ENCODE measurements around the gene HDAC2. TPM values are rescaled to one million over a fixed set of nuclear protein-coding genes. Genes with fewer than 3 reads are reported as not detected.

Gene HDAC2
- total RNA-seq, 1 donor from 2014 or later = 99.8 TPM

- H3K27me3 ChIP-seq (ENCODE audit: control insufficient read depth, insufficient read depth, low read length) = no peaks in the 10 kb centered on the region
- H3K4me3 ChIP-seq (ENCODE audit: low read depth, low read length) = no peak overlapping the region
- FAIRE-seq (no peak), DNase-seq (ENCODE audit: low read depth) (no peak)
- no peaks in the 10 kb centered on the region for H3K36me3 ChIP-seq (ENCODE audit: control insufficient read depth, insufficient read depth, low read length)
- no peak for TF ChIP-seq CTCF (IDR thresholded peaks at IDR 0.05; ENCODE audit: insufficient read depth, low read length, severe bottlenecking)
Measured at GRCh38 chr6:113893866-113894265, 77.1 kb downstream of the HDAC2 start.

DNA sequence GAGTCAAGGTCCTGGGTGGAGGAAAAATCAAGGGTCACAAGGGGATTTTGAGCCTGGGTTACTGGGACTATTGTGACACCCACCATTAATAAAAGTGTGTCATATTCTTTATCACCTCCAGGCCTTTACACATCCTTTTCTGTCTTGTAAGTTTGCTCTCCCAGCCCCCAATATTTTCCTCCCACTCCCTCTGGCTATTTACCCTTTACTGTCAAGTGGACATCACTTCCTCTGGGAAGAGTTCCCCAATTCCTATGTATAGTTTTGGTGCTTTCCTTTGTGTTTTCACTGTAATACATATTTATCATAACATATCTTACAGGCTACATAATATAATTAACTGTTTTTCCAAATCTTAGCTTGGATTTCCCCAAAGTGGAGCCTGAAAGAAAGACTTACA, 77.5 kb downstream of the HDAC2 start:
- FAIRE-seq (no peak), DNase-seq (ENCODE audit: low read depth) (no peak)
- Histone ChIP-seq H3K27me3 (ENCODE audit: control insufficient read depth, insufficient read depth, low read length) (no peaks in the 10 kb centered on the region), H3K4me3 (ENCODE audit: low read depth, low read length) (no peak overlapping the region), H3K36me3 (ENCODE audit: control insufficient read depth, insufficient read depth, low read length) (no peaks in the 10 kb centered on the region)
- no peak for TF ChIP-seq CTCF (IDR thresholded peaks at IDR 0.05; ENCODE audit: insufficient read depth, low read length, severe bottlenecking)

DNA sequence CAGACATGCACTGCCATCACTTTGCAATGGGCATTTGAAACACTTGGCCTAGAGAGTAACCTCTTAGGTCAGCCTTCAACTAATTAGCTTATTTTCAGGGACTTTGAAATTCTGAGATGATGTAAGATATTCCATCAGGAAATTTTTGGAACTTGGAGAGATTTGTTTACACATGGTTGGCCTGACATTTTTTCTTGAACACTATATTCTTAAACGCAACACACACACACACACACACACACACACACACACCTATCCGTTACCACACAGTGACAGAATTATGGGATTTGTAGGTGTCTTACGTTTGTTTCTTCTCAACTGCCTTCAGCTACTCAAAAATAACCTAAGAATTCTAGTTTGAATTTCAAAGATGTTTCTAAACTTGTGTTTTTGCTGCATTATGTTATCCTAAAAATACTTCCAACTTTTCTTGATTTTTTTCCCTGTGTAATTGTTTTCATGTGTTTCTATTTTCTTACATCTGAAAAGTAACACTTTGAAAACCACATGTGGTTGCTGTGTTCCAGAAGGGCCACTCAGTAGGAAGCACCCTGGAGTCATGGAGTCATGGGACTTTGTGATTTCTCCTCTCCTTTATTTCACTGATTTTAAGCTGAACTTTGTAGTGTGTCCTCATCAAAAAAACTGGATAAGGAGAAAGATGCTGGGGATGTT, 81.9 kb downstream of the HDAC2 start:
- FAIRE-seq (no peak), DNase-seq (ENCODE audit: low read depth) (no peak)
- no peaks in the 10 kb centered on the region for H3K27me3 ChIP-seq (ENCODE audit: control insufficient read depth, insufficient read depth, low read length)
- no peak overlapping the region for H3K4me3 ChIP-seq (ENCODE audit: low read depth, low read length)
- no peaks in the 10 kb centered on the region for H3K36me3 ChIP-seq (ENCODE audit: control insufficient read depth, insufficient read depth, low read length)
- no peak for TF ChIP-seq CTCF (IDR thresholded peaks at IDR 0.05; ENCODE audit: insufficient read depth, low read length, severe bottlenecking)

DNA sequence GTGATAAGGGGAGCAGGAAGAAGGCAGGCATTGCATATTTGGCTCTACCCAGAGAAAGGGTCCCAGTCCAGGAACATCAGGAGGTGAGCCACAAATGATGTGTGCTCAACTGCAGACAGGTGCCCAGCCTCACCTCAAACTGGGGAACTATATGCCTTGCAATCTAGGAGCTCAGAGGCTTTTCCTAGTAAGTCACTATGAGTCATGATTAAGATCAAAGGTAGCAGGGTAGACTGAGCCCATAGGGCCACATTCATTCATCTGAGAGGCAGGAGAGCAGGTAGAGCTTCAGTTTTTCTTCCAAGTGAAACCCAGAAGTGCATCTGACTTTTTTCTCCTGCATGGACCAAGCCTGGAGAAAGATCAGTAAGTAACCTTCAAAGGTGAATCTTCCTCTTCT, 82.5 kb downstream of the HDAC2 start:
- no peak for TF ChIP-seq CTCF (IDR thresholded peaks at IDR 0.05; ENCODE audit: insufficient read depth, low read length, severe bottlenecking)
- FAIRE-seq (no peak), DNase-seq (ENCODE audit: low read depth) (peak; percentile 39)
- no peak overlapping the region for H3K4me3 ChIP-seq (ENCODE audit: low read depth, low read length)
- H3K27me3 ChIP-seq (ENCODE audit: control insufficient read depth, insufficient read depth, low read length) = no peaks in the 10 kb centered on the region
- H3K36me3 ChIP-seq (ENCODE audit: control insufficient read depth, insufficient read depth, low read length) = no peaks in the 10 kb centered on the region

DNA sequence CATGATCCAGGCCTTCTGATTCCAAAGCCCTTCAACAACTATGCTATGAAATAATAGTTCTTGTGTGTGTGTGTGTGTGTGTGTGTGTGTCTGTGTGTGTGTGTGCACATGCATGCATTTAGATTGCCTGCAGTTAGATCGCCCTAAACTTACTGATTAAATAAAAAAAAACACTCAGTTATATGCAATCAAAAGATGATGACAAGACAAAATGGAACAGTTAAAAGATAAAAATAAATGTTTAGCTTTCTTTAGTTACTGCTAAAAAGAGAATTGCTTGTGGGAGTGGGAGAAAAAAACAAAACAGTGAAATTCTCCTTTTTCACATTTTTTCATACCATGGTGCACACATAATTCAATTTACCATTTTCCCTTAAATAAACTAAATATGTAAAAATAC, 84.4 kb downstream of the HDAC2 start:
- Histone ChIP-seq H3K36me3 (ENCODE audit: control insufficient read depth, insufficient read depth, low read length) (no peaks in the 10 kb centered on the region), H3K27me3 (ENCODE audit: control insufficient read depth, insufficient read depth, low read length) (no peaks in the 10 kb centered on the region), H3K4me3 (ENCODE audit: low read depth, low read length) (no peak overlapping the region)
- no peak for FAIRE-seq
- DNase-seq (ENCODE audit: low read depth) = no peak
- no peak for TF ChIP-seq CTCF (IDR thresholded peaks at IDR 0.05; ENCODE audit: insufficient read depth, low read length, severe bottlenecking)

GRCh38 chr6:113884011-113884410, 86.9 kb downstream of the HDAC2 start:
- no peak for DNase-seq (ENCODE audit: low read depth)
- Histone ChIP-seq H3K27me3 (ENCODE audit: control insufficient read depth, insufficient read depth, low read length) (no peaks in the 10 kb centered on the region), H3K4me3 (ENCODE audit: low read depth, low read length) (no peak overlapping the region), H3K36me3 (ENCODE audit: control insufficient read depth, insufficient read depth, low read length) (no peaks in the 10 kb centered on the region)
- FAIRE-seq = no peak
- TF ChIP-seq CTCF (IDR thresholded peaks at IDR 0.05; ENCODE audit: insufficient read depth, low read length, severe bottlenecking) = no peak
